GM21576 (cell line): ENCODE data around the gene CAV1.

Experiments
- ATAC-seq: cut with Tn5 transposase; IDR thresholded peaks from one replicate; pipeline ENCODE4 v1.9.1; 2021; ENCODE audit warnings: mild to moderate bottlenecking, moderate library complexity; ENCODE audit not compliant: unreplicated experiment

The CAV1 gene

GRCh38 chr7:116502201-116503096 is 22.4 kb upstream of the CAV1 start:
- ATAC-seq, result no peak

- no peak for ATAC-seq
Observed at GRCh38 chr7:116503835-116504234, 21.0 kb upstream of the CAV1 start.

GRCh38 chr7:116505278-116505677 is 19.6 kb upstream of the CAV1 start:
- ATAC-seq, result no peak

GRCh38 chr7:116505823-116506222 is 19.0 kb upstream of the CAV1 start:
- no peak for ATAC-seq

- ATAC-seq, result no peak
Observed at GRCh38 chr7:116509982-116510579, 14.8 kb upstream of the CAV1 start.

GRCh38 chr7:116510795-116511194 is 14.0 kb upstream of the CAV1 start:
- ATAC-seq, result no peak

- ATAC-seq, result peak; percentile 99
Observed at GRCh38 chr7:116511552-116512519, 13.0 kb upstream of the CAV1 start.

- ATAC-seq, result no peak
Observed at GRCh38 chr7:116512520-116513188, 12.2 kb upstream of the CAV1 start.

GRCh38 chr7:116515584-116515983 is 9.3 kb upstream of the CAV1 start:
- ATAC-seq, result no peak

- ATAC-seq, result no peak
Observed at GRCh38 chr7:116516324-116516723, 8.5 kb upstream of the CAV1 start.

GRCh38 chr7:116517626-116518025 is 7.2 kb upstream of the CAV1 start:
- no peak for ATAC-seq

GRCh38 chr7:116518961-116519360 is 5.9 kb upstream of the CAV1 start:
- ATAC-seq, result no peak

GRCh38 chr7:116521046-116521664 is 3.7 kb upstream of the CAV1 start:
- no peak for ATAC-seq

GRCh38 chr7:116522247-116522646 is 2.6 kb upstream of the CAV1 start:
- no peak for ATAC-seq

GRCh38 chr7:116524221-116524608 is 621 bp upstream of the CAV1 start:
- no peak for ATAC-seq

GRCh38 chr7:116525298-116525912 is 569 bp downstream of the CAV1 start:
- ATAC-seq, result peak; percentile 33

- ATAC-seq, result peak; percentile 90
Observed at GRCh38 chr7:116525913-116526861, 1.4 kb downstream of the CAV1 start.

- ATAC-seq, result no peak
Observed at GRCh38 chr7:116526897-116527296, 2.1 kb downstream of the CAV1 start.

GRCh38 chr7:116527521-116527920 is 2.7 kb downstream of the CAV1 start:
- ATAC-seq, result no peak
